IMR-90 (cell line): ENCODE data around the gene COL12A1. TPM values are rescaled to one million over a fixed set of nuclear protein-coding genes. Genes with fewer than 3 reads are reported as not detected.

ENCODE experiments used
- ATAC-seq: fragments of 200-7000 bp; cut with Tn5 transposase; 2 replicates; pipeline ENCODE4 v1.9.1; 2020; ENCODE audit warnings: low read depth, mild to moderate bottlenecking, moderate library complexity
- BruUV-seq: library from RNA; stranded (reverse); fragments of 400-500 nt; replicated peaks from 2 replicates; lab custom pipeline; 2021; lab: Mats Ljungman, UMichigan
- CTCF ChIA-PET: fragments of 300-600 bp; formaldehyde crosslinking; extraction: SDS; loops from one replicate; lab custom pipeline; 2021; ENCODE audit warnings: antibody characterized with exemption; lab: Yijun Ruan, JAX
- POLR2A ChIA-PET: fragments of 300-600 bp; sonication (Branson Sonifier 250); formaldehyde crosslinking; loops from one replicate; lab custom pipeline; 2022; ENCODE audit warnings: antibody characterized with exemption; ENCODE audit not compliant: unreplicated experiment; lab: Charles Lee
- DNase-seq: peaks from one replicate; pipeline ENCODE4 v3.0.0; 2013
- H2AFZ ChIP-seq: replicated peaks from 2 replicates; pipeline ENCODE3; 2013; ENCODE audit warnings: low read length, mild to moderate bottlenecking; ENCODE audit not compliant: poor library complexity
- H2AK5ac ChIP-seq: 2 replicates; pipeline ENCODE4 v1.6.1; 2013; ENCODE audit warnings: low read depth, low read length, inconsistent platforms
- H2AK9ac ChIP-seq: replicated peaks from 2 replicates; pipeline ENCODE3; 2013; ENCODE audit warnings: mild to moderate bottlenecking, low read depth, low read length, moderate library complexity; ENCODE audit not compliant: poor library complexity
- H2BK120ac ChIP-seq: 2 replicates; pipeline ENCODE4 v1.6.1; 2013; ENCODE audit warnings: low read depth, low read length, inconsistent platforms
- H2BK15ac ChIP-seq: 3 replicates; pipeline ENCODE4 v1.6.1; 2013; ENCODE audit warnings: low read depth, low read length, inconsistent platforms
- H2BK20ac ChIP-seq: 2 replicates; pipeline ENCODE4 v1.6.1; 2013; ENCODE audit warnings: low read depth, mild to moderate bottlenecking, inconsistent platforms, low read length, moderate library complexity
- H2BK5ac ChIP-seq: 2 replicates; pipeline ENCODE4 v1.6.1; 2013; ENCODE audit warnings: mild to moderate bottlenecking, low read depth, low read length, inconsistent platforms; ENCODE audit not compliant: poor library complexity, severe bottlenecking
- H3K14ac ChIP-seq: replicated peaks from 2 replicates; pipeline ENCODE4 v1.6.1; 2013; ENCODE audit warnings: low read depth, low read length, inconsistent platforms
- H3K18ac ChIP-seq: 2 replicates; pipeline ENCODE4 v1.6.1; 2013; ENCODE audit warnings: low read depth, low read length, control low read depth
- H3K23ac ChIP-seq: 2 replicates; pipeline ENCODE4 v1.6.1; 2013; ENCODE audit warnings: low read depth, low read length, inconsistent platforms
- H3K27ac ChIP-seq: 2 replicates; pipeline ENCODE4 v1.5.1; 2013; ENCODE audit warnings: mild to moderate bottlenecking, control low read depth, low read length; ENCODE audit not compliant: insufficient read depth
- H3K27me3 ChIP-seq: 2 replicates; pipeline ENCODE4 v1.6.1; 2013; ENCODE audit warnings: low read length; ENCODE audit not compliant: control insufficient read depth, insufficient read depth
- H3K36me3 ChIP-seq: 2 replicates; pipeline ENCODE4 v1.6.1; 2013; ENCODE audit warnings: low read length, mixed read lengths; ENCODE audit not compliant: control insufficient read depth, insufficient read depth
- H3K4ac ChIP-seq: 2 replicates; pipeline ENCODE4 v1.6.1; 2013; ENCODE audit warnings: low read depth, low read length, inconsistent platforms
- H3K4me1 ChIP-seq: 2 replicates; pipeline ENCODE4 v1.6.1; 2013; ENCODE audit warnings: low read length, mixed read lengths; ENCODE audit not compliant: control insufficient read depth, insufficient read depth
- H3K4me2 ChIP-seq: 2 replicates; pipeline ENCODE4 v1.6.1; 2013; ENCODE audit warnings: low read depth, mild to moderate bottlenecking, control low read depth, low read length, moderate library complexity
- H3K4me3 ChIP-seq: 2 replicates; pipeline ENCODE4 v1.5.1; 2013; ENCODE audit warnings: low read depth, mild to moderate bottlenecking, control low read depth, low read length, moderate library complexity; ENCODE audit not compliant: insufficient read depth
- H3K56ac ChIP-seq: 2 replicates; pipeline ENCODE4 v1.6.1; 2013; ENCODE audit warnings: low read length, inconsistent platforms; ENCODE audit not compliant: insufficient read depth; ENCODE audit errors: extremely low read depth
- H3K79me1 ChIP-seq, 2 experiments: 2 replicates each; pipeline ENCODE4 v1.6.1; 2013; ENCODE audit warnings: low read length in 2 of 2, inconsistent platforms in 1 of 2, low read depth in 1 of 2
- H3K9ac ChIP-seq: 2 replicates; pipeline ENCODE4 v1.6.1; 2013; ENCODE audit warnings: low read depth, low read length, control low read depth
- H3K9me1 ChIP-seq: 2 replicates; pipeline ENCODE4 v1.6.1; 2013; ENCODE audit warnings: low read length, inconsistent platforms; ENCODE audit not compliant: insufficient read depth
- H3K9me3 ChIP-seq: 2 replicates; pipeline ENCODE4 v1.6.1; 2013; ENCODE audit warnings: low read length; ENCODE audit not compliant: control insufficient read depth, insufficient read depth
- H4K20me1 ChIP-seq: 2 replicates; pipeline ENCODE4 v1.6.1; 2013; ENCODE audit warnings: low read length, inconsistent platforms; ENCODE audit not compliant: insufficient read depth
- H4K5ac ChIP-seq: 2 replicates; pipeline ENCODE4 v1.6.1; 2013; ENCODE audit warnings: mild to moderate bottlenecking, low read depth, low read length, control low read depth
- H4K8ac ChIP-seq, 2 experiments: 2 replicates each; pipeline ENCODE4 v1.6.1; 2013; ENCODE audit warnings: low read depth in 2 of 2, low read length in 2 of 2, control low read depth in 1 of 2, inconsistent platforms in 1 of 2
- H4K91ac ChIP-seq: 2 replicates; pipeline ENCODE4 v1.6.1; 2013; ENCODE audit warnings: low read depth, low read length, inconsistent platforms; ENCODE audit not compliant: insufficient read depth
- BHLHE40 ChIP-seq: fragments of 150-350 bp; IDR thresholded peaks from 2 replicates; pipeline ENCODE4 v1.6.1; 2016; ENCODE audit warnings: mild to moderate bottlenecking, low read depth, low read length
- RAD21 ChIP-seq: IDR thresholded peaks from 2 replicates; pipeline ENCODE4 v1.6.1; 2012; ENCODE audit warnings: low read length, improper control_type of control experiment
- WGBS, 2 experiments: methylation state at CpG; one replicate each; pipeline versions ENCODE4 v1.1.5 to v1.1.7; 2013; ENCODE audit warnings: missing lambda C conversion rate in 2 of 2; ENCODE audit not compliant: insufficient read length in 1 of 2; ENCODE audit errors: extremely low coverage in 2 of 2; 5-methylcytosine and 5-hydroxymethylcytosine counted together
- dilution Hi-C: fragments of 300-500 bp; cut with HindIII; formaldehyde crosslinking; loops from one replicate; pipeline ENCODE4 v1.14.3; 2018; ENCODE audit warnings: low sequenced_read_pairs; ENCODE audit not compliant: unreplicated experiment
- in situ Hi-C: fragments of 300-500 bp; cut with MboI; formaldehyde crosslinking; loops from 3 replicates; pipeline ENCODE4 v1.14.3; 2019; ENCODE audit warnings: low sequenced_read_pairs, inconsistent platforms, mixed read lengths
- intact Hi-C: fragments of 100-400 bp; cut with micrococcal nuclease; formaldehyde crosslinking; loops from 2 replicates; pipeline ENCODE4 v1.10.0; 2022
- polyA plus RNA-seq, 3 experiments: library from polyadenylated mRNA; depleted of rRNA; stranded (reverse); fragments of >200 nt; gene quantifications; 2 replicates each; pipeline ENCODE4 v1.2.3, GENCODE V29; 2012; ENCODE audit warnings: low replicate concordance in 1 of 3
- total RNA-seq: library from RNA; depleted of rRNA; stranded (reverse); fragments of >200 nt; gene quantifications from 2 replicates; pipeline ENCODE4 v1.2.3, GENCODE V29; 2012; rRNA removed

Gene COL12A1
- total and polyA plus RNA-seq, 2 of the 4 experiments (the other 2 are of a cell fraction): 350 to 452 TPM

- Histone ChIP-seq H3K14ac (no peak overlapping the region), H3K23ac (no peak overlapping the region), H3K9me3 (peaks cover 4% of the 10 kb centered on the region), H2BK5ac (no peak overlapping the region), H4K20me1 (no peaks in the 10 kb centered on the region), H3K56ac (no peak overlapping the region), H2BK15ac (no peak overlapping the region), H2AFZ (no peak overlapping the region), H3K27me3 (no peaks in the 10 kb centered on the region), H3K4me3 (no peak overlapping the region), H3K4ac (no peak overlapping the region), H3K27ac (no peak overlapping the region), H4K91ac (no peak overlapping the region), H3K9ac (no peak overlapping the region), H2AK9ac (no peak overlapping the region), H4K5ac (no peak overlapping the region), H2BK120ac (no peak overlapping the region), H3K9me1 (no peaks in the 10 kb centered on the region), H3K18ac (no peak overlapping the region), H3K4me2 (no peak overlapping the region), H3K79me1 (no peaks in the 10 kb centered on the region), H2AK5ac (no peak overlapping the region), H3K4me1 (no peaks in the 10 kb centered on the region), H4K8ac (no peak overlapping the region), H2BK20ac (no peak overlapping the region), H3K36me3 (no peaks in the 10 kb centered on the region)
- ChIA-PET CTCF (no interaction called here), POLR2A (no interaction called here)
- no TSS peak for BruUV-seq
- in situ Hi-C loops: no loop called here
- ATAC-seq (no peak), DNase-seq (no peak)
- intact Hi-C loops: no loop called here
- dilution Hi-C loops: no loop called here
- no CpG with 5 or more reads among the region's 2 CpGs for WGBS, 2 experiments
- TF ChIP-seq BHLHE40: no peak
- no peak for TF ChIP-seq RAD21
Observed at GRCh38 chr6:75041381-75041780, 164.5 kb downstream of the COL12A1 start.

Other genes starting within 250 kb of the COL12A1 start
- gene COX7A2, start 37.7 kb upstream of the COL12A1 start, total RNA-seq: 85.8 and 776 TPM in 2 replicates
- gene COX7A2, start 37.7 kb upstream of the COL12A1 start, polyA plus RNA-seq (2012; rRNA removed): 174 and 185 TPM in 2 replicates
- gene TMEM30A, start 78.7 kb upstream of the COL12A1 start, total RNA-seq: 111 and 206 TPM in 2 replicates
- gene TMEM30A, start 78.7 kb upstream of the COL12A1 start, polyA plus RNA-seq (2012; rRNA removed): 35.0 and 48.5 TPM in 2 replicates